Stimulated activated CD8-positive, alpha-beta memory T cell treated with anti-CD3 and anti-CD28 coated beads, Interleukin-15, amount 100 ng/mL, for 24 hours (primary cell): Measurements from ENCODE around the gene TRAF6.
"Not testable (repeated sequence)": the region's sequence is repeated elsewhere in the genome, so short reads cannot be mapped to it uniquely, and the experiment has no call there.

ENCODE experiments used
- DNase-seq: peaks from one replicate; pipeline ENCODE4 v3.0.0-alpha.2; 2020; ENCODE audit warnings: low read depth

Gene TRAF6, protein sequence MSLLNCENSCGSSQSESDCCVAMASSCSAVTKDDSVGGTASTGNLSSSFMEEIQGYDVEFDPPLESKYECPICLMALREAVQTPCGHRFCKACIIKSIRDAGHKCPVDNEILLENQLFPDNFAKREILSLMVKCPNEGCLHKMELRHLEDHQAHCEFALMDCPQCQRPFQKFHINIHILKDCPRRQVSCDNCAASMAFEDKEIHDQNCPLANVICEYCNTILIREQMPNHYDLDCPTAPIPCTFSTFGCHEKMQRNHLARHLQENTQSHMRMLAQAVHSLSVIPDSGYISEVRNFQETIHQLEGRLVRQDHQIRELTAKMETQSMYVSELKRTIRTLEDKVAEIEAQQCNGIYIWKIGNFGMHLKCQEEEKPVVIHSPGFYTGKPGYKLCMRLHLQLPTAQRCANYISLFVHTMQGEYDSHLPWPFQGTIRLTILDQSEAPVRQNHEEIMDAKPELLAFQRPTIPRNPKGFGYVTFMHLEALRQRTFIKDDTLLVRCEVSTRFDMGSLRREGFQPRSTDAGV

DNA sequence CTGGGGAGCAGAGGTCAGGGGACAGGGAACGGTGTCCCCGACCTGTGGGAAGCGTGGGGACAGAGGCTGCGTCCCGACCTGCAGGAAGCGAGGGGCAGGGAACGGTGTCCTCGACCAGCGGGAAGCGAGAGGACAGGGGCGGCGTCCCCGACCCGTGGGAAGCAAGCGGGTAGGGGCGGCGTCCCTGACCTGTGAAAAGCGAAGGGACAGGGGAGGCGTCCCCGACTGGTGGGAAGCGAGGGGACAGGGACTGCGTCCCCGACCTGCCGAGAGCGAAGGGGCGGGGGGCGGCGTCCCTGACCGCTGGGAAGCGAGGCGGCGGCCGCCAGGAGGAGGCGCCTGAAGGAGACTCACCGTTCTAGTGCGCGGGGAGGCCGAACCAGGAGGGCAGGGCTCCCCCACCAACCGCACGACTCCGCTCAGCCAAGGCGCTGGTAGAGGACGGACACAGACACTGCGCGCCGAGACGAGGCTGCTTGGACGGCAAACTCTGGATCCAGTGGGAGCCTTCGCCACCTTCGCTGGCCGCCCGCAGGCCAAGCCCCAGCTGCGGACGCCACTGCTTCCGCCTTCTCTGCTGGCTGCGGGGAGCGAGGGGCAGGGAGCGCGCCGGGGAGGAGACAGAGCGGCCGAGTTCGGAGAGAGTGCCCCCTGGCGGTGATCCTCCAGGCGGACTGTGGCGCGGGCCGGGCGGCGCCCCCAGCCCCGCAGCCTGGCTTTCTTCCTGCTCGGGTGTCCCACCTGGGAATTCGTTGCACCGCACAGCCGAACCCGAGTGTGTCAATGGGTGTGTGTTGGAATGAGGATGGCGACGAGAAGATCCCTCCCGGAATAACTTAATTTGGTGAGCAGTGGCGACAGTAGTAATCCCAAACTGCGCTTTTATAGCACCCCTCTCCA lies at the start of gene TRAF6:
Gene TRAF6, minus strand, starts transcription at position 579 of the 900 bp plus-strand sequence. CDS start 8,757 bp downstream, outside the sequence.
- DNase-seq, result peak; percentile 94

DNA sequence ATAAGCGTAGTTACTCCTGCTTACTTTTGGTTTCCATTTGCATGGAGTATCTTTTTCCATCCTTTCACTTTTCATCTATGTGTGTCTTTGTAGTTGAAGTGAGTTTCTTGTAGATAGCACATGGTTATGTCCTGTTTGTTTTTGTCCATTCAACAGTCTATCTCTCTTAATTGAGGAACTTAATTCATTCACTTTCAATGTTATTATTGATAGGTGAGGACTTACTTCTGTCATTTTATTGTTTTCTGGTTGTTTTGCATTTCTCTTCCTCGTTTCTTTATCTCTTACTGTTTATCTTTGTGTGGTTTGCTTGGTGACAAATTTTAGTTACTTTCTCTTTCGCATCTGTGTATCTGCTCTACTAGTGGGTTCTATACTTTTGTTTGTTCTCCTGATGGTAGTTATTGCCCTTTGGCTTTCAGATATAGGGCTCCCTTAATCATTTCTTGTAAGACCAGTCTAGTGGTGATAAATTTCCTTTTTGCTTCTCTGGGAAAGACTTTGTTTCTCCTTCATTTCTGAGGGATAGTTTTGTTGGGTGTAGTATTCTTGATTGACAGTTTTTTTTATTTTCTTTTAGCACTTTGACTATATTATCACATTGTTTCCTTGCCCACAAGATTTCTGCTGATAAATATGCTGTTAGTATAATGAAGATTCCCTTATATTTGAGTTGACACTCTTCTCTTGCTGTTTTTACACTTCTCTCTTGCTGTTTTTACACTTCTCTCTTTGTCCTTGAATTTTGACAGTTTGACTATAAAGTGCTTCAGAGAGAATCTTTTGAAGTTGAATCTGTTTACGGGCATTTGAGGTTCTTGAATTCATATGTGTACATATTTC lies 48.7 kb upstream of the TRAF6 start:
- DNase-seq, result no peak

DNA sequence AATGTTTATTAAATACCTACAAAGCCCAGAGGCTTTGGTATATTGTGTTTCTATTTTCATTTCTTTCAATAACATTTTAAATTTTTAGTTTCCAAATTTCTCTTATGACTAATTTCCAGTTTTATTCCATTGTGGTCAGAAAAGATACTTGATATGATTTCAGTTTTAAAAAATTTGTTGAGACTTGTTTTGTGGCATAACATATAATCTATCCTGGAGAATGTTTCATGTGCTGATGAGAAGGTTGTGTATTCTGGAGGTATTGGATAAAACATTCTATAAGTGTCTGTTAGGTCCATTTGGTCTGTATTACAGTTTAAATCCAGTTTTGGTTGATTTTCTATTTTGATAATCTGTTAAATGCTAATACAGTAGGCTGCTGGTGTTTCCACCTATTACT lies 47.9 kb upstream of the TRAF6 start:
- no peak for DNase-seq

DNA sequence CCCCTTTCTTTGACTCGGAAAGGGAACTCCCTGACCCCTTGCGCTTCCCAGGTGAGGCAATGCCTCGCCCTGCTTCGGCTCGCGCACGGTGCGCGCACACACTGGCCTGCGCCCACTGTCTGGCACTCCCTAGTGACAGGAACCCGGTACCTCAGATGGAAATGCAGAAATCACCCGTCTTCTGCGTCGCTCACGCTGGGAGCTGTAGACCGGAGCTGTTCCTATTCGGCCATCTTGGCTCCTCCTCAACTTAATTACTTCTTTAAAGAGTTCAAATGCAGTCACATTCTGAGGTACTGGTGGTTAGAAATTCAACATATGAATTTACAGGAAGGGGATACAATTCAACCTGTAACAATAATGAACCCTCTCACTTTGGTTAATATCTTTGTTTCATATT lies 47.3 kb upstream of the TRAF6 start:
- not testable (repeated sequence) for DNase-seq

DNA sequence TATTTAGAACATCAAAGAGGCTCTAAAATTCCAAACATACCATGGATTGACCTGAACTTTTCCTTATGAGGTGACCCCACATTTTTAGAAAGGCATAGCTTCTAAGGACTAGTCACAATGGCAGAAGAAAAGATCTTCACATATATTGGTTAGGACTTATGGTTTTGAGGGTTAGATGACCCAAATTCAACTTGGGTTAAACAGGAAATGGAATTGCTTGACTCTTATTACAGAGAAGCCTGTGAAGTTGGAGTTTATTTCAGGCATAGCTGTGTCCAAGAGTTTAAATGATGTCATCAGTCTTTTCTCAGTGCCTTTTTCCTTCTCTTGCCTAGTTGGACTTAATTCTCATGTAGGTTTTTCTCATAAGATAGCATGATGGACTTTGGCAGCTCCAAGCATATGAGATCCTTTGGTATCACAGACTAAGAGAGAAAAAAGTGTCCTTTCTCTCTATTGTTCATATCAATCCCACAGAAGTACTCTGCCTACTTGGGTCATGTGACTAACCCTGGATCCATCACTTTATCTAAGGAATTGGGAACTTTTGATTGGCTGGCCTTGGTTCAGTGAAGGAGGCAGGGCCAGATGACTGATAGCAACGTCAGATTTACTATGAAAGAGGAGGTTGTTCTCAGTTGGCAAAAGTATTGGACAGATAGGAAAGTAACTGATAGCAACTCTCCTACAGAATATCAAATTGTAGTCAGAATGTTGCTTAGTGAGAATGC lies 40.5 kb upstream of the TRAF6 start:
- DNase-seq, result no peak

DNA sequence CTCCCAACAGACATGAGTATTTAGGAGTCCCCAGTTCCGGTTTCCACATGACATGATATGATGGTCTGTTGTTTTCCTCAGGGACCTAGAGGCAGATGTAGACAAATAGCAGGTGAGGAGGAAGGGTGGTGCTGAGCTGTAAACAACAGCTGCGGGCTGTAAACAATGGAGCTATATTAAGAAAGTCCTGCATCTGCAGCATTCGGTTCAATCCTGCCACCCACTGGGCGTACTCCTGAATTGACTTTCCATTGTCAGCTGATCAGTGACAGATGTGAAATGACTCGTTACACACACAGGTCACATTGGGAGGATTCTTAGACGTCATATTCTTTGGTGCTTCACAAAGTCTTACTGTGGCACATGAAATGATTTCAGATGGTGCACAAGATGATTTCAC lies 30.9 kb upstream of the TRAF6 start:
- no peak for DNase-seq

DNA sequence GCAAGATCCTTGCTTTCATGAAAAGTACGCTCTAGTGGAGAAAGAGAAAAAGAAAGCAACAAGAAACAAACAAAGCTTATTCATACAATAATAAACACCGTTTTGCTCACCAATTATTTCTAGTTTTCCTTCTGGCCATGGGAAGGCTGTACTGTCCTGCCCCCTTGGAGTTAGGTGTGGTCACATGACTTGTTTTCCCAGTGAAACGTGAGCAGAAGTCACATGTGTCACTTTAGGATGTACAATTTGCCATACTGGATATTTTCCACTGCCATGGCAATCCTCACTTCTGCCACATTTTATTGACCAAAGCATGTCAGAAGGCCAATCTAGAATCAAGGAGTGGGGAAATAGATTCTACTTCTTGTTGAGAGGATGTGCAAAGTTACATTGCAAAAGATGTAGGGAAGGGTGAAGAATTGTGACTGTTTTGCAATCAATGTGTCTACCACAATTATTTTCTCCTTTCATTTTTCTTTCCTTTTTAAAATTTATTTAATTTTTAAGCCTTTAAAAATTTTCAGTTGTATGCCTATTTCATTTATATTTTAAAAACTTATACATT lies 24.3 kb upstream of the TRAF6 start:
- no peak for DNase-seq

DNA sequence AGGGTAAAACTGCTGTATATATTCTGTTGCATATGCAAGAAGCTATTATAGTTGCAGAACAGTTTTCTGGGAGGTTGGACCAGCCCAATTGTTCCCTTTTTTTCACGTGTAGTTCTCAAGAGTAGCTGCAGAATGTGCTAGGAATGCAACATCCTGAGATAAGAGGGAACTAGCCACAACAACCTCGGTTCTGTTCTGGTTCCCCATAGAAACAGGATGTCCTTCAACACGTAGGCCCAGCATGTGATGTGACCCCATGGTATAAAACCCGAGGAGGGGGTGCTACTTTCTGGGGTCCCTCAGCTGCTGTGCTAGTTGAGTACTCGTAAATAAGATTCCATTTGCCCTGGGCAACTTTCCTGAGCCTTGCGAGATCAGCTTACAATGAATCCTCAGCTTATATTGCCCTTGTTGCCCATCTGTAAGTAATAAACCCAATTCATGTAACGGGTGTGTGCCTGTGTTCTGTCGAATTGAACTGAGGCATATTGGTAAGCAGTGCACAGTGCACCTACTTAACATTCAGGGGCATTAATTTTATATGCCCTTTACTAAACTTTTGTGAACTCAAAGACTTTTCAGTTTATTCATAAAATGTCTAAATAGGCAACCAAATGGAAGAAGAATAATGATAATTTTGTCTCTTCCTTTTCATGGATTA lies 23.0 kb upstream of the TRAF6 start:
- DNase-seq, result no peak

DNA sequence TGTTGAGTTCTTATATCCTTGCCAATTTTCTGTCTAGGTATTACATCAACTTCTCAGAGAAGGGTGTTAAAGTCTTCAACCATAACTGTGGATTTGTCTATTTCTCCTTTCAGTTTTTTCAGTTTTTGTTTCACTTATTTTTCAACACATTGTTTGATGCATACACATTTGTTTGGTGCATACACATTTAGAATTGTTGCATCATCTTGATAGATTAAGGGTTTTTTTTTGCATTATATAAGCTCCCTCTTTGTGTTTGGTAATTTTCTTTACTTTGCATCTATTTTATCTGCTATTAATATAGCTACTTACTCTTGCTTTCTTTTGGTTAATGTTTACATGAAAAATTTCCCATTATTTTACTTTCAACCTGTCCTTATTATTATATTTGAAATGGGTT lies 20.8 kb upstream of the TRAF6 start:
- no peak for DNase-seq

DNA sequence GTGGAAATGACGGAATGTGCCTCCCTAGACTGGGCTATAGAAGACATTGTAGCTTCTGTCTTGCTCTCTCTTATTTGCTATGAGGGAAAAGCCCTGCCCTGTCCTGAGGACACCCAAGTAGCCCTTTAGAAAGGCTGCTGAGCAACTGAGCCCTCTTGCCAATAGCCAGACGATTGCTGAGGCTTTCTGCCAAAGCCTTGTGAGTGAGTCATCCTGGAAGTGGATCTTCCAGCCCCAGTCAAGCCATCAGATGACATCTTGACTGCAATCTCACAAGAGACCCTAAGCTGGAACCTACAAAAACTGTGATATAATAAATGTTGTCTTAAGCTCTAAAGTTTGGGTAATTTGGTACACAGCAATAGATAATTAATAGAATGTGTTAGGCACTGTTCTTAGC lies 3.9 kb upstream of the TRAF6 start:
- no peak for DNase-seq

DNA sequence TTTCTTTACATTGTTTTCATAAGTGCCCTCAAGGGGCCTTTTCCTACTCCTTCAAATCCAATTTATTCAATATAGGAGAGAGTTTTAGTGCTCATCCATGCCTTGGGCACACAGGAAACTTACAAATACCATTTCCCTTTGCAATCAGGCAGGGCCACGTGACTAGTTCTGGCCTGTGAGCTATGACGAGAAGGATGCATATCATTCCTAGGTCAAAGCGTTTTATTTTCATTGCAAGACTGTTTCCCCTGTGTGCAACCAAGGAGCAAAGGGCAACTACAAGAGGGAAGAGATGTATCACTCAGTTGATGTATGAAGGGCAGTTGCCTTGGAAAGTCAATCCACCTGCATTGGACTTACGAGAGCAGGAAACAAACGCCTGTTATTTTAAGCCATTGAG lies 1.9 kb upstream of the TRAF6 start:
- no peak for DNase-seq

DNA sequence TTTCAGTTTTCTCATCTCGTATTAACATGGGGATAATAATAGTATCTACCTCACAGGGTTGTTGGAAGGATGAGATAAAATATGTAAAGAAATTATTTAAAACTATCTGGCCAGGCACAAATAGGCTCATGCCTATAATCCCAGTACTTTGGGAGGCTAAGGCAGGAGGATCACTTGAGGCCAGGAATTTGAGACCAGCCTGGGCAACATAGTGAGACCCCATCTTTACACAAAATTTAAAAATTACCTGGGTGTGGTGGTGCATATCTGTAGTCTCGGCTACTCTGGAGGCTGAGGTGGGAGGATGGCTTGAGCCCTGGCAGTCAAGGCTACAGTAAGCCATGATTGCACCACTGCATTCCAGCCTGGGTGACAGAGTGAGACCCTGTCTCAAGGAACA lies 990 bp upstream of the TRAF6 start:
- DNase-seq, result not testable (repeated sequence)

DNA sequence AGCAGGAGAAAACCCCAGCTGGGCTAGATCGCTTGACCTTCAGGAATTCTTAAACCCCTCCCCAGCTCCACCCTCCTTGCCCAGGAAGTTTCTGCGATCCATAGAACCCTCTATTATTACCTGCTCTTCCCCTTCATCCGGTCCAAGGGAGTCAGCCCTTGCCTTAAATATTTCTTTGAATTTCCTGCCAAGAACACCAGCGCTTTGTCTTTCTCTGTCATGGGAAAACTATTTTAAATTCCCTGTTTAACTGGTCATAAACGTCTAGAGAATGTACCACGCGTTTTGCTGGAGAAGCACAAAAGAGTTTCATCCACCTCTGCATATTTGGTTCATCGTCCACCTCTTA lies 496 bp upstream of the TRAF6 start:
- no peak for DNase-seq

DNA sequence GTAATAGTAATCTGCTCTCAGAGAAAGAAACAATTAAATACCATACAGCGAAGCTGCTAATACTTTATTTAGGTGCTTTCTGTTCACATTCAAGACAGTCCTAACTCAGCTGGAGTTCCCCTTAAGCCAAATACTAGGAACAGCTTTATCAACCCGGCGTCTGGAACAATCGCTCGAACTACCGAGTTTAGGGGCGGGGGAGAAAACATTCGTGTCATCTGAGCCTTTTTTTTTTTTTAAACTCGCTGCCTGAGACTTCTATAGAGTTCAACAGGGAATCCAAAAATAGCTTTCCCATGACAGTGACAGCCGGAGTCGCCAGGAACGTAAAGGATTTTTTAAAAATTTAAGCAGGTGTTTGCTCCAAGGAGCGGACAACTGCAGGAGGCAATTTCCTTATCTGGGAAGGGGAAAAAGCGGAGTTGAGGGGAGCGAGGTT lies 852 bp downstream of the TRAF6 start:
- no peak for DNase-seq

DNA sequence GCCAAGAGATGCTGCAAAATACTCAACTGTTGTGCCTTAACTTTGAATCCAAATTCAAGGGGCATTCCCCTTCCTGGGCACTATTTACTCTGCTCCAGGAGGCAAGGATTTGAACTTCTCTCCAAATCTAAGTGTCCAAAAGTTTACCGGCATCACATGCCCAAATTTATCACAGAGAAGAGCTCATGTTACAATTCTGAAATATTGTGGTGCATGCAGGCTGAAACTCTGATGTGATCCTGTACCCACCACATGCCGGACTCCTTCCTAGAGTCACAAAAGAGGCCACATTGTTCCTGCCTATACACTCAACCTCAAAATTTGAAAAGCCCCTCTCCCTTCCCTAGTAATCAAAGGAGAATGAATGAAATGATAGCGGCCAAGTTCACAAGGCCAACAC lies 1.3 kb downstream of the TRAF6 start:
- DNase-seq, result no peak

DNA sequence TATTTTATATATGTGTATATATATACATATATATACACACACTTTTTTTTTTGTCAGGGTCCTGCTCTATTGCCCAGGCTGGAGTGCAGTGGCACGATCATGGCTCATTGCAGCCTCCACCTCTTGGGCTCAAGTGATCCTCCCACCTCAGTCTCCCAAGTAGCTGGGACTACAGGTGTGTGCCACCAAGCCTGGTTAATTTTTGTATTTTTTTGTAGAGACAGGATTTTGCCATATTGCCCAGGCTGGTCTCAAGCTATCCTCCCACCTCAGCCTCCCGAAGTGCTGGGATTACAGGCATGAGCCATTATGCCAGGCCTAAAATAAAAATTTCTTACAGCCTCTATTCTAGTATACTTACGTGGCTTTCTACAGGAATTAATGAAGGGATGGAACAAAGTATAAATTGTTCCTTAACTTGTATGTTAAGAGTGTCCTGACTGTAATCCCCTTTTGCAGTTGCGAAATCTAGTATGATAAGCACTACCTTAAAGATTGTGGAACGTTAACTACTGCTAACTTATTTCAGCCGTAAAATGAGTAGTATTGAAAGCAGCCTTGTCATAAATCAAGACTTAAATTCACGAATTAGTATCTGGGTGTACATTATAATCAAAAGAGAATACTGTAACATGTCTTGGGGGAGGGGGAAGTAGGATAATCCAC lies 2.1 kb downstream of the TRAF6 start:
- no peak for DNase-seq

DNA sequence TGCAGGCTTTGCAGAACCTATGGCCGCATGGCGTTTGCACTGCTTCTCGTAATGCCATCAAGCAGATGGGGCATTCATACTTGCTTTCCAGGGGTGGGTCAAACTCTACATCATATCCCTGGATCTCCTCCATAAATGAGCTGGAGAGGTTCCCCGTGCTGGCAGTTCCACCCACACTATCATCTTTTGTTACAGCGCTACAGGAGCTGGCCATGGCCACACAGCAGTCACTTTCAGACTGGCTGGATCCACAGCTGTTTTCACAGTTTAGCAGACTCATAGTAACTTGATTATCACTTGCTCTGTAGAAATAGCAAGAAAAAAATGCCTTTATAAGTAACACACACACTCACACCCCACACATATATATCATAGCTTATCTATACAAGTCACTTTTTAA lies 8.8 kb downstream of the TRAF6 start:
- no peak for DNase-seq

DNA sequence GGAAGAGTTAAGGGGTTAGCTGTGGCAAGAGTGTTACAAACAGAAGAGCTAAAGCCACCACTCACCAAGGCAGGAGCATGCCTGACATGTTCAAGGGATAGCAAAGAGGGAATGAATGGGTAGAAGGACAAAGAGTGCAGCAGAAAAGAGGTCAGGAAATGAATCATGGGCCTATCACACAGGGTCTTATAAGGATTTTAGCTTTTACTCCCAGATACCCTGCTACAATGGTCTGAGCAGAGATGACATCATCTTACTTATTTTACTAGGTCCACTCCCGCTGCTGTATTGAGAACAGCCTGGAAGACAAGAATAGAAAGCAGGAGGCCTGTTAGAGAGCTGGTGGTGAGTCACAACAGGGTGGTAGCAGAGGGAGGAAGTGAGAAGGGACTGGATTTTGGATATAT lies 9.8 kb downstream of the TRAF6 start:
- DNase-seq, result no peak

DNA sequence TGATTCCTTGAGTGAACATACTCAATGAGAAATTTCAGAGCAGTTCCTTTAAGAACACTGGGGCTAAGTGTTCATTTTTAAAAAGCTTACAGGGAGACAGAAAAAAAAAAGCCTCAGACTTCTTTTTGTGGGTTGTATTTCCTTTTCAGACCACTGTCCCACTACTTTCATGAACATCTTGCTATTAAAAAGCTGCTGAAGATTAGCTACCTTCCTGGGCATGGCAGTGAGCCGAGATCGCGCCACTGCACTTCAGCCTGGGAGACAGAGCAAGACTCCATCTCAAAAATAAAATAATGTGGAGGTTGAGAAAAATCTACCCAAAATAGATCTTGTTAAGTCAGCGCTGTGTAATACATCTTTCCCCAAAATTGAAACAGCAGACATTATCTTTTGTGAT lies 10.8 kb downstream of the TRAF6 start:
- no peak for DNase-seq

DNA sequence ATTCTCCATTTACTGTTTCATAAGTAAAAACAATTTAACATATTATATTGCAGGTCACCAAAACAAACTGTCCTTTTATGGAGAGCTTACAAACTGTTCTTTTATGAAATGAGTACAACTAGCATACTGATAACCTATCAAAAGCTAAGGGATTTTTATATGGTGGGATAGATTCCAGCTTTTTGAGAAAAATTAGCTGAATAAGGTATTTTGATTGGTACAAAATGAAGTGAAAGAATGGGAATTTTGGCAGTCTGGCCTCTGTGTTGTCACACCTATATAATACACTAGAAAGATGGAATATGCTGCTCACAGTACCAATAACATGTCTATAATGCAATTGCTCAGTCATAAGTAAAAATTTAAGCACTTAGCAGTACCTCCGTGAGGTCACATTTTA lies 11.4 kb downstream of the TRAF6 start:
- no peak for DNase-seq
